NCI-H2107 treated with DMSO at 0.1 percent for 48 hours (cell line): ENCODE measurements around the gene TIAM1.

Experiments used
- DNase-seq: peaks from one replicate; lab custom pipeline; 2025; ENCODE audit not compliant: unreplicated experiment; lab: John Stamatoyannopoulos, UW

Gene TIAM1

GRCh38 chr21:31343680-31344480 lies at the start of gene TIAM1:
Gene TIAM1, minus strand, starts transcription at chr21:31344261. Its CDS starts 77,289 bp downstream, at chr21:31266972.
- DNase-seq: peak; percentile 53

- no peak for DNase-seq
Measured at GRCh38 chr21:31387560-31388186, 43.6 kb upstream of the TIAM1 start.

- DNase-seq: no peak
Measured at GRCh38 chr21:31386006-31386405, 41.9 kb upstream of the TIAM1 start.

GRCh38 chr21:31383770-31384169 lies 39.7 kb upstream of the TIAM1 start:
- DNase-seq: no peak

GRCh38 chr21:31382060-31382459 lies 38.0 kb upstream of the TIAM1 start:
- no peak for DNase-seq

- no peak for DNase-seq
Measured at GRCh38 chr21:31376301-31376700, 32.2 kb upstream of the TIAM1 start.

GRCh38 chr21:31374395-31374794 lies 30.3 kb upstream of the TIAM1 start:
- no peak for DNase-seq

GRCh38 chr21:31372471-31372765 lies 28.4 kb upstream of the TIAM1 start:
- DNase-seq: no peak

GRCh38 chr21:31371715-31372470 lies 27.8 kb upstream of the TIAM1 start:
- no peak for DNase-seq

GRCh38 chr21:31370893-31371544 lies 27.0 kb upstream of the TIAM1 start:
- no peak for DNase-seq

- DNase-seq: no peak
Measured at GRCh38 chr21:31370281-31370892, 26.3 kb upstream of the TIAM1 start.

GRCh38 chr21:31368361-31368760 lies 24.3 kb upstream of the TIAM1 start:
- no peak for DNase-seq

GRCh38 chr21:31367801-31368200 lies 23.7 kb upstream of the TIAM1 start:
- DNase-seq: no peak

GRCh38 chr21:31366825-31367224 lies 22.8 kb upstream of the TIAM1 start:
- DNase-seq: no peak

- no peak for DNase-seq
Measured at GRCh38 chr21:31364253-31364945, 20.3 kb upstream of the TIAM1 start.

- no peak for DNase-seq
Measured at GRCh38 chr21:31363720-31364119, 19.7 kb upstream of the TIAM1 start.

- DNase-seq: no peak
Measured at GRCh38 chr21:31360717-31361116, 16.7 kb upstream of the TIAM1 start.

GRCh38 chr21:31358158-31358557 lies 14.1 kb upstream of the TIAM1 start:
- no peak for DNase-seq

GRCh38 chr21:31356440-31356839 lies 12.4 kb upstream of the TIAM1 start:
- no peak for DNase-seq

- no peak for DNase-seq
Measured at GRCh38 chr21:31354604-31355443, 10.8 kb upstream of the TIAM1 start.
